Measurements from ENCODE around the gene PEX7. TPM values are rescaled to one million over a fixed set of nuclear protein-coding genes. Genes with fewer than 3 reads are reported as not detected.

Gene PEX7
- total RNA-seq, 1 experiment from 2014 or later: 8.1 TPM

DNA sequence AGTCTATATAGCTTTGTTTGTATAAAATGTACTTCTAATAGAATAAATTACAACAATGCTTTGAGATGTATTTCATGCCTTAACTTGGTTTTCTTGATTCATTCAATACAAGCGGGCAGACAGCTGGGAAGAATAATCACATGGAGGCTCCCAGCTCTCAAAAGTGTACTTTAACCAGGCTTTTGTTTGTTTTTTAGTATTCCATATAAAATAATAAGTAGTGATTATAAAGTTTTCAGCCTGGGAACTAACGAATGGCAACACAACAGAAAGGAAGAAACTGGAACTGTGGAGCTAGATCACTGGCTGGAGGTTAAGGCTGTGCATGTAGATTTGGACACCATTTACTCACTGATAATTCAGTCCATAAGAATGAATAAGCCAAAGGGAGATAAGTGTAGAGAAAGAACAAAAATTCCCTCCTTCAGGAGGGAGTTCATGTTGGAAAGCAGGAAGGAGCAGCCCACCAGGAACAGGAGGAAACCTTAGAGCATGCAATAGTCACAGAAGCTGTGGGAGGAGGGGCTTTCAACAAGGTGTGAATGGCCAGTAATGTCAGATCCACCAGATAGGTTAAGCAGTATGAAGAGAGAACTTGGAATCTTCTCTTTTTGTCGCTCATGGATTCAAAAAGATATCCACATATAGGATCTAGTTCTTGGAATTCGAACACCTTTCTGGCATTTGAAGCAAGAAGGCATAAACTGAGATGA lies 58.5 kb downstream of the PEX7 start:
- no peaks in the 10 kb centered on the region for H3K27me3 ChIP-seq (ENCODE audit: insufficient read depth, low read length)
- ChIA-PET CTCF (no interaction called here), RAD21 (ENCODE audit: low non-redundant PET in 1 of 2, low total read pairs in 2 of 2, uncharacterized antibody in 2 of 2, unreplicated experiment in 2 of 2) (no interaction called here), POLR2A (no interaction called here)
- no TSS peak for BruUV-seq (replicated peaks)
- no peaks in the 10 kb centered on the region for H3K79me2 ChIP-seq (ENCODE audit: insufficient read depth, low read length)
- no peak overlapping the region for H3K4me3 ChIP-seq (replicated peaks in 1 of 2; ENCODE audit: low read depth in 1 of 2, low read length in 2 of 2)
- no peaks in the 10 kb centered on the region for H3K9me3 ChIP-seq (ENCODE audit: control insufficient read depth in 1 of 2, insufficient read depth in 1 of 2, low read depth in 1 of 2, low read length in 2 of 2)
- TF ChIP-seq EZH2phosphoT487 (IDR thresholded peaks at IDR 0.05; ENCODE audit: borderline replicate concordance) (no peak), SP1 (IDR thresholded peaks at IDR 0.05; ENCODE audit: low read depth) (no peak), CBX3 (IDR thresholded peaks at IDR 0.05; ENCODE audit: low read depth) (no peak), ELF1 (IDR thresholded peaks at IDR 0.05; ENCODE audit: borderline replicate concordance, low read depth) (no peak), ZNF274 (IDR thresholded peaks at IDR 0.05; ENCODE audit: low read depth, low read length) (no peak), CEBPB (IDR thresholded peaks at IDR 0.05; ENCODE audit: low read depth) (no peak), EGR1 (IDR thresholded peaks at IDR 0.05; ENCODE audit: low read depth) (no peak), RAD21 (IDR thresholded peaks at IDR 0.05; ENCODE audit: low read depth) (no peak), FOSL1 (IDR thresholded peaks at IDR 0.05; ENCODE audit: low read depth) (no peak), SIN3A (IDR thresholded peaks at IDR 0.05; ENCODE audit: low read depth) (no peak), POLR2A (IDR thresholded peaks at IDR 0.05; ENCODE audit: borderline replicate concordance, extremely low read depth, insufficient read depth, insufficient read length) (no peak), EZH2 (IDR thresholded peaks at IDR 0.05) (no peak), YY1 (IDR thresholded peaks at IDR 0.05; ENCODE audit: extremely low read depth, insufficient replicate concordance, low read depth, low read length) (no peak)
- TF ChIP-seq, protein P1, sequence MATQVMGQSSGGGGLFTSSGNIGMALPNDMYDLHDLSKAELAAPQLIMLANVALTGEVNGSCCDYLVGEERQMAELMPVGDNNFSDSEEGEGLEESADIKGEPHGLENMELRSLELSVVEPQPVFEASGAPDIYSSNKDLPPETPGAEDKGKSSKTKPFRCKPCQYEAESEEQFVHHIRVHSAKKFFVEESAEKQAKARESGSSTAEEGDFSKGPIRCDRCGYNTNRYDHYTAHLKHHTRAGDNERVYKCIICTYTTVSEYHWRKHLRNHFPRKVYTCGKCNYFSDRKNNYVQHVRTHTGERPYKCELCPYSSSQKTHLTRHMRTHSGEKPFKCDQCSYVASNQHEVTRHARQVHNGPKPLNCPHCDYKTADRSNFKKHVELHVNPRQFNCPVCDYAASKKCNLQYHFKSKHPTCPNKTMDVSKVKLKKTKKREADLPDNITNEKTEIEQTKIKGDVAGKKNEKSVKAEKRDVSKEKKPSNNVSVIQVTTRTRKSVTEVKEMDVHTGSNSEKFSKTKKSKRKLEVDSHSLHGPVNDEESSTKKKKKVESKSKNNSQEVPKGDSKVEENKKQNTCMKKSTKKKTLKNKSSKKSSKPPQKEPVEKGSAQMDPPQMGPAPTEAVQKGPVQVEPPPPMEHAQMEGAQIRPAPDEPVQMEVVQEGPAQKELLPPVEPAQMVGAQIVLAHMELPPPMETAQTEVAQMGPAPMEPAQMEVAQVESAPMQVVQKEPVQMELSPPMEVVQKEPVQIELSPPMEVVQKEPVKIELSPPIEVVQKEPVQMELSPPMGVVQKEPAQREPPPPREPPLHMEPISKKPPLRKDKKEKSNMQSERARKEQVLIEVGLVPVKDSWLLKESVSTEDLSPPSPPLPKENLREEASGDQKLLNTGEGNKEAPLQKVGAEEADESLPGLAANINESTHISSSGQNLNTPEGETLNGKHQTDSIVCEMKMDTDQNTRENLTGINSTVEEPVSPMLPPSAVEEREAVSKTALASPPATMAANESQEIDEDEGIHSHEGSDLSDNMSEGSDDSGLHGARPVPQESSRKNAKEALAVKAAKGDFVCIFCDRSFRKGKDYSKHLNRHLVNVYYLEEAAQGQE (IDR thresholded peaks at IDR 0.05; ENCODE audit: low read depth): no peak
- TF ChIP-seq, protein P2, sequence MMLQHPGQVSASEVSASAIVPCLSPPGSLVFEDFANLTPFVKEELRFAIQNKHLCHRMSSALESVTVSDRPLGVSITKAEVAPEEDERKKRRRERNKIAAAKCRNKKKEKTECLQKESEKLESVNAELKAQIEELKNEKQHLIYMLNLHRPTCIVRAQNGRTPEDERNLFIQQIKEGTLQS (IDR thresholded peaks at IDR 0.05): no peak
- TF ChIP-seq, protein P3, sequence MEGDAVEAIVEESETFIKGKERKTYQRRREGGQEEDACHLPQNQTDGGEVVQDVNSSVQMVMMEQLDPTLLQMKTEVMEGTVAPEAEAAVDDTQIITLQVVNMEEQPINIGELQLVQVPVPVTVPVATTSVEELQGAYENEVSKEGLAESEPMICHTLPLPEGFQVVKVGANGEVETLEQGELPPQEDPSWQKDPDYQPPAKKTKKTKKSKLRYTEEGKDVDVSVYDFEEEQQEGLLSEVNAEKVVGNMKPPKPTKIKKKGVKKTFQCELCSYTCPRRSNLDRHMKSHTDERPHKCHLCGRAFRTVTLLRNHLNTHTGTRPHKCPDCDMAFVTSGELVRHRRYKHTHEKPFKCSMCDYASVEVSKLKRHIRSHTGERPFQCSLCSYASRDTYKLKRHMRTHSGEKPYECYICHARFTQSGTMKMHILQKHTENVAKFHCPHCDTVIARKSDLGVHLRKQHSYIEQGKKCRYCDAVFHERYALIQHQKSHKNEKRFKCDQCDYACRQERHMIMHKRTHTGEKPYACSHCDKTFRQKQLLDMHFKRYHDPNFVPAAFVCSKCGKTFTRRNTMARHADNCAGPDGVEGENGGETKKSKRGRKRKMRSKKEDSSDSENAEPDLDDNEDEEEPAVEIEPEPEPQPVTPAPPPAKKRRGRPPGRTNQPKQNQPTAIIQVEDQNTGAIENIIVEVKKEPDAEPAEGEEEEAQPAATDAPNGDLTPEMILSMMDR (IDR thresholded peaks at IDR 0.05 in 2 of 3, conservative IDR thresholded peaks at IDR 0.05 in 1 of 3; ENCODE audit: borderline replicate concordance in 1 of 3, insufficient read depth in 1 of 3, low read depth in 2 of 3, low read length in 2 of 3): no peak
- TF ChIP-seq, protein P4, sequence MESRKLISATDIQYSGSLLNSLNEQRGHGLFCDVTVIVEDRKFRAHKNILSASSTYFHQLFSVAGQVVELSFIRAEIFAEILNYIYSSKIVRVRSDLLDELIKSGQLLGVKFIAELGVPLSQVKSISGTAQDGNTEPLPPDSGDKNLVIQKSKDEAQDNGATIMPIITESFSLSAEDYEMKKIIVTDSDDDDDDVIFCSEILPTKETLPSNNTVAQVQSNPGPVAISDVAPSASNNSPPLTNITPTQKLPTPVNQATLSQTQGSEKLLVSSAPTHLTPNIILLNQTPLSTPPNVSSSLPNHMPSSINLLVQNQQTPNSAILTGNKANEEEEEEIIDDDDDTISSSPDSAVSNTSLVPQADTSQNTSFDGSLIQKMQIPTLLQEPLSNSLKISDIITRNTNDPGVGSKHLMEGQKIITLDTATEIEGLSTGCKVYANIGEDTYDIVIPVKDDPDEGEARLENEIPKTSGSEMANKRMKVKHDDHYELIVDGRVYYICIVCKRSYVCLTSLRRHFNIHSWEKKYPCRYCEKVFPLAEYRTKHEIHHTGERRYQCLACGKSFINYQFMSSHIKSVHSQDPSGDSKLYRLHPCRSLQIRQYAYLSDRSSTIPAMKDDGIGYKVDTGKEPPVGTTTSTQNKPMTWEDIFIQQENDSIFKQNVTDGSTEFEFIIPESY (IDR thresholded peaks at IDR 0.05; ENCODE audit: extremely low read depth, insufficient replicate concordance, low read length): no peak
- H2AFZ ChIP-seq (ENCODE audit: low read depth, low read length, poor library complexity, severe bottlenecking): no peak overlapping the region
- H4K20me1 ChIP-seq (ENCODE audit: insufficient read depth): no peaks in the 10 kb centered on the region
- ATAC-seq (no peak), DNase-seq (ENCODE audit: low read depth, low spot score) (no peak)
- H3K9ac ChIP-seq (ENCODE audit: low read length): no peak overlapping the region
- no peak overlapping the region for H3K4me2 ChIP-seq (ENCODE audit: low read length)
- H3K27ac ChIP-seq (ENCODE audit: low read depth, low read length): no peak overlapping the region
- intact Hi-C loops (cut with micrococcal nuclease): no loop called here
- H3K9me2 ChIP-seq (ENCODE audit: insufficient read depth): no peaks in the 10 kb centered on the region
- no peaks in the 10 kb centered on the region for H3K36me3 ChIP-seq (ENCODE audit: control insufficient read depth in 1 of 2, insufficient read depth in 2 of 2, low read length in 2 of 2)
- H3K4me1 ChIP-seq (ENCODE audit: control insufficient read depth in 1 of 2, insufficient read depth in 2 of 2, low read length in 2 of 2): no peaks in the 10 kb centered on the region

Measured in HCT116 (cell line).